WTC11 (cell line): ENCODE data around the gene C11orf21. TPM values are rescaled to one million over a fixed set of nuclear protein-coding genes. Genes with fewer than 3 reads are reported as not detected.

Experiments
- ATAC-seq: fragments of 200-7000 bp; cut with Tn5 transposase; 2 replicates; pipeline ENCODE4 v1.10.0; 2021; ENCODE audit warnings: mild to moderate bottlenecking, moderate library complexity
- CTCF ChIA-PET: fragments of 300-600 bp; sonication (Branson Sonifier 250); formaldehyde crosslinking; loops from one replicate; lab custom pipeline; 2021; ENCODE audit warnings: antibody characterized with exemption; lab: Charles Lee
- POLR2A ChIA-PET: fragments of 350-600 bp; sonication (Branson Sonifier 250); formaldehyde crosslinking; loops from one replicate; lab custom pipeline; 2021; ENCODE audit warnings: antibody characterized with exemption; lab: Charles Lee
- DNase-seq: peaks from one replicate; pipeline ENCODE4 v3.0.0; 2021; ENCODE audit warnings: low spot score
- H3K27ac Mint-ChIP-seq: 2 replicates; pipeline ENCODE4 v1.8.0; 2021; ENCODE audit warnings: mixed read lengths
- H3K27me3 Mint-ChIP-seq: 2 replicates; pipeline ENCODE4 v1.8.0; 2021; ENCODE audit warnings: low read depth, mild to moderate bottlenecking, moderate library complexity, mixed read lengths
- H3K36me3 Mint-ChIP-seq: 2 replicates; pipeline ENCODE4 v1.8.0; 2021; ENCODE audit warnings: mixed read lengths
- H3K4me1 Mint-ChIP-seq: 2 replicates; pipeline ENCODE4 v1.8.0; 2022; ENCODE audit warnings: mixed read lengths
- H3K4me3 Mint-ChIP-seq: 2 replicates; pipeline ENCODE4 v1.8.0; 2021; ENCODE audit warnings: mild to moderate bottlenecking, moderate library complexity, mixed read lengths
- H3K9me3 Mint-ChIP-seq: 2 replicates; pipeline ENCODE4 v1.8.0; 2021; ENCODE audit warnings: mixed read lengths
- AFF4 ChIP-seq: sonication (generic); formaldehyde crosslinking; IDR thresholded peaks from 2 replicates; pipeline ENCODE4 v1.8.1; 2023; ENCODE audit warnings: mild to moderate bottlenecking, missing genetic modification reagents, borderline replicate concordance
- ARID4B ChIP-seq: sonication (generic); formaldehyde crosslinking; IDR thresholded peaks from 2 replicates; pipeline ENCODE4 v1.8.0; 2023; ENCODE audit warnings: missing genetic modification reagents, mild to moderate bottlenecking, borderline replicate concordance
- ATF2 ChIP-seq: sonication (generic); formaldehyde crosslinking; IDR thresholded peaks from 2 replicates; pipeline ENCODE4 v1.8.1; 2022; ENCODE audit warnings: low read depth, missing genetic modification reagents, borderline replicate concordance
- ELF4 ChIP-seq: sonication (generic); formaldehyde crosslinking; IDR thresholded peaks from 2 replicates; pipeline ENCODE4 v1.8.1; 2022; ENCODE audit warnings: low read depth, mild to moderate bottlenecking, moderate library complexity, missing genetic modification reagents
- FOXJ3 ChIP-seq: sonication (generic); formaldehyde crosslinking; IDR thresholded peaks from 2 replicates; pipeline ENCODE4 v1.9.0; 2021; ENCODE audit warnings: missing genetic modification reagents, mild to moderate bottlenecking, borderline replicate concordance
- FOXK1 ChIP-seq: sonication (generic); formaldehyde crosslinking; IDR thresholded peaks from 2 replicates; pipeline ENCODE4 v1.8.0; 2022; ENCODE audit warnings: mild to moderate bottlenecking, moderate library complexity, missing genetic modification reagents
- FOXP1 ChIP-seq: sonication (generic); formaldehyde crosslinking; IDR thresholded peaks from 2 replicates; pipeline ENCODE4 v1.8.0; 2022; ENCODE audit warnings: missing genetic modification reagents, mild to moderate bottlenecking, moderate library complexity, borderline replicate concordance
- GRHL2 ChIP-seq: fragments of 250-450 bp; sonication (Bioruptor Pico); IDR thresholded peaks from 2 replicates; pipeline ENCODE4 v1.8.0; 2022; ENCODE audit warnings: mild to moderate bottlenecking, moderate library complexity; ENCODE audit not compliant: insufficient replicate concordance, severe bottlenecking
- PRDM15 ChIP-seq: sonication (generic); formaldehyde crosslinking; IDR thresholded peaks from 2 replicates; pipeline ENCODE4 v1.8.0; 2022; ENCODE audit warnings: missing genetic modification reagents
- PRRX2 ChIP-seq: fragments of 250-450 bp; sonication (Bioruptor Pico); IDR thresholded peaks from 2 replicates; pipeline ENCODE4 v1.8.0; 2021; ENCODE audit warnings: mild to moderate bottlenecking
- RORB ChIP-seq: fragments of 250-450 bp; sonication (Bioruptor Pico); IDR thresholded peaks from 2 replicates; pipeline ENCODE4 v1.9.0; 2021; ENCODE audit warnings: mild to moderate bottlenecking
- ZNF396 ChIP-seq: fragments of 250-450 bp; sonication (Bioruptor Pico); IDR thresholded peaks from 2 replicates; pipeline ENCODE4 v1.8.0; 2021; ENCODE audit warnings: mild to moderate bottlenecking, moderate library complexity, borderline replicate concordance
- total RNA-seq: library from RNA; stranded (reverse); gene quantifications from 3 replicates; pipeline ENCODE4 v1.2.3, GENCODE V29; 2021

The C11orf21 gene
- total RNA-seq, 1 experiment from 2014 or later: 0.24 TPM

GRCh38 chr11:2319791-2320472 is 18.2 kb upstream of the C11orf21 start (continued):
- TF ChIP-seq GRHL2 (CRISPR knock-in tag): no peak

GRCh38 chr11:2318707-2319106 is 17.0 kb upstream of the C11orf21 start:
- CTCF ChIA-PET: no interaction called here
- peaks cover 18% of the 10 kb centered on the region for H3K9me3 Mint-ChIP-seq
- H3K36me3 Mint-ChIP-seq: no peaks in the 10 kb centered on the region

GRCh38 chr11:2318123-2318522 is 16.4 kb upstream of the C11orf21 start:
- ATAC-seq (no peak), DNase-seq (no peak)
- CTCF ChIA-PET: interaction anchor here (2.2 kb wide), 1 partner anchor 13 kb away, joined by 15 read pairs; no protein-coding TSS in a partner anchor
- H3K9me3 Mint-ChIP-seq: peaks cover 18% of the 10 kb centered on the region
- H3K27me3 Mint-ChIP-seq: peaks cover 22% of the 10 kb centered on the region
- no peak overlapping the region for H3K4me3 Mint-ChIP-seq
- no peak overlapping the region for H3K27ac Mint-ChIP-seq
- H3K4me1 Mint-ChIP-seq: no peaks in the 10 kb centered on the region
- POLR2A ChIA-PET: no interaction called here
- no peak for TF ChIP-seq RORB
- H3K36me3 Mint-ChIP-seq: no peaks in the 10 kb centered on the region

More at GRCh38 chr11:2318707-2319106, 17.0 kb upstream of the C11orf21 start:
- ATAC-seq: no peak
- TF ChIP-seq FOXJ3 (CRISPR knock-in tag): no peak
- no peaks in the 10 kb centered on the region for H3K4me1 Mint-ChIP-seq
- no peak overlapping the region for H3K27ac Mint-ChIP-seq
- no peak for DNase-seq
- POLR2A ChIA-PET: no interaction called here
- no peak overlapping the region for H3K4me3 Mint-ChIP-seq
- peaks cover 22% of the 10 kb centered on the region for H3K27me3 Mint-ChIP-seq

GRCh38 chr11:2317354-2318050 is 15.8 kb upstream of the C11orf21 start:
- Mint-ChIP-seq H3K4me3 (no peak overlapping the region), H3K36me3 (no peaks in the 10 kb centered on the region), H3K27ac (no peak overlapping the region), H3K27me3 (peaks cover 18% of the 10 kb centered on the region), H3K4me1 (no peaks in the 10 kb centered on the region), H3K9me3 (peaks cover 13% of the 10 kb centered on the region)
- ATAC-seq: no peak; the same call in 1 of the 2 replicates
- ChIA-PET POLR2A (no interaction called here), CTCF (interaction anchor here (1.0 to 2.2 kb wide), 2 partner anchors 12 to 131 kb away, joined by 3 to 15 read pairs; no protein-coding TSS in a partner anchor)
- DNase-seq: no peak
- TF ChIP-seq ATF2 (CRISPR knock-in tag) (no peak), ZNF396 (CRISPR knock-in tag) (no peak), PRRX2 (CRISPR knock-in tag) (no peak), PRDM15 (CRISPR knock-in tag) (no peak), FOXP1 (CRISPR knock-in tag) (no peak), ARID4B (CRISPR knock-in tag) (no peak), ELF4 (CRISPR knock-in tag) (no peak), AFF4 (no peak), FOXK1 (CRISPR knock-in tag) (no peak)
